Measurements from ENCODE around the gene ST3GAL4.
"Not testable (repeated sequence)": the region's sequence is repeated elsewhere in the genome, so short reads cannot be mapped to it uniquely, and the experiment has no call there.

Gene ST3GAL4, protein sequence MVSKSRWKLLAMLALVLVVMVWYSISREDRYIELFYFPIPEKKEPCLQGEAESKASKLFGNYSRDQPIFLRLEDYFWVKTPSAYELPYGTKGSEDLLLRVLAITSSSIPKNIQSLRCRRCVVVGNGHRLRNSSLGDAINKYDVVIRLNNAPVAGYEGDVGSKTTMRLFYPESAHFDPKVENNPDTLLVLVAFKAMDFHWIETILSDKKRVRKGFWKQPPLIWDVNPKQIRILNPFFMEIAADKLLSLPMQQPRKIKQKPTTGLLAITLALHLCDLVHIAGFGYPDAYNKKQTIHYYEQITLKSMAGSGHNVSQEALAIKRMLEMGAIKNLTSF

DNA sequence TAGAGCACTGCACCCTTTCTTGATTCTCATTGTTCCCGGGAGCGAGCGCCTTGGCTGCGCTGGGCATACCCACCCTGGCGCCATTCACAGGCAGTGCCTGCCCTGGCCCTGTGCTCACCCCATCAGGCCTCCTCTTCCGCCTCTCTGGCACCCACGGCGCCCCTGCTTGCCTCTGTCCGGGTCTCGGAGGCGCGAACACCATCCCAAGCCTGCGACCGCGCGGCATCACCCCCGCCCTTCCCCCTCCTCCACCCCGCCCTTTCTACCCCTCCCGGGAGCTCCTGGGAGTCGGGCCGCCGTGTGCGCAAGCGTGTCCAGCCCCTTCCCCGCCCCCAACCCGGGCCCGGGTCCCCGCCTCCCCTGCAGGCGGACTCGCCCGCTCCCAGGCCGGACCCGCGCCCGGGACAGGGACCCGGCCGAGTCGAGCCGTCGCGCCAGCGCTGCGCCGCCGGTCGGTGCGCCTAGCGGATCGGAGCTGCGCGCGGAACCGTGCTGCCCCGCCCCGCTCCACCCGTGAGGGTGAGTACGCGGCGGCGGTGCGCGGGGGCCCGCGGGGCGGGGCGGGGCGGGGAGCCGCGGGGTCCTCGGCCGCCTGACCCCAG is at the start of gene ST3GAL4:
TSS of gene ST3GAL4 (plus strand) at position 363 of the 602 bp plus-strand sequence. CDS start 50,470 bp downstream, outside the sequence.
- peak; percentile 55 to 73 for DNase-seq (ENCODE audit: low read depth in 2 of 2)

GRCh38 chr11:126305699-126306098 is 49.8 kb upstream of the ST3GAL4 start:
- DNase-seq (ENCODE audit: low read depth in 2 of 2) = no peak

- no peak for DNase-seq (ENCODE audit: low read depth in 2 of 2)
Observed at GRCh38 chr11:126307706-126308105, 47.8 kb upstream of the ST3GAL4 start.

DNA sequence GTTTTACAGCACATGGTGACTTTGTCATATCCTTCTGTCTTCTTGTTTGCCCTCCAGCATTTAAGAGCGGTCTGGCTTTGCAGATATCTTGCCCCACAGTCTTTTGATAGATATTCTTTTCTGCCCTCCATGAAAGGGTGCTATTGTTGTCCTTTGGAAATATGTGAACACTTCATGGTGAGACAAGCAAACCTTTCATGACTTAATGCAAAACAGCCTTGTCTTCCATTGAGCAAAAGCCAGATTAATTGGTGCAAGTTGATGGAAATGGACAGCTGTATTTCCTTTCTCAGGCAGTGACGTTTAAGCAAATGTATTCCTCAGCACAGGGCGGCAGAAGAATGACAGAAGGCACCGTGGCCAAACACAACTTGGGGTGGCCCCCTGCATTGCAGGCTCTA is 47.2 kb upstream of the ST3GAL4 start:
- DNase-seq (ENCODE audit: low read depth in 2 of 2) = no peak

DNA sequence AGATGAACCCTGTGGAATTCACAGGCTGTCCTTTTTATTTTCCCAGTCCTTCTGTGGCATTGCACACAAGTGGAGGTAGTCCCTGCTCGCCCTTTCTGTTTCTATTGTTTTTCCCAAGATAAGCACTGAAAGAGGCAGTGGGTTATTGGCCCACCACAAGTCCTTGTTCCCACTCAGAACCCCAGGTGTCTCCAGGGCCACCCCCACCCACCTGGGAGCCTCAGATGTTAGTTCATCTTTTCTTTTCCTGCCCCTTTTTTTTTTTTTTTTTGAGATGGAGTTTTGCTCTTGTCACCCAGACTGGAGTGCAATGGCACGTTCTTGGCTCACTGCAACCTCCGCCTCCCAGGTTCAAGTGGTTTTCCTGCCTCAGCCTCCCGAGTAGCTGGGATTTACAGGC is 46.7 kb upstream of the ST3GAL4 start:
- DNase-seq (ENCODE audit: low read depth in 2 of 2) = not testable (repeated sequence)

- peak in 1 of 2 donors; percentile 49 for DNase-seq (ENCODE audit: low read depth in 2 of 2)
Observed at GRCh38 chr11:126310200-126310991, 45.1 kb upstream of the ST3GAL4 start.

DNA sequence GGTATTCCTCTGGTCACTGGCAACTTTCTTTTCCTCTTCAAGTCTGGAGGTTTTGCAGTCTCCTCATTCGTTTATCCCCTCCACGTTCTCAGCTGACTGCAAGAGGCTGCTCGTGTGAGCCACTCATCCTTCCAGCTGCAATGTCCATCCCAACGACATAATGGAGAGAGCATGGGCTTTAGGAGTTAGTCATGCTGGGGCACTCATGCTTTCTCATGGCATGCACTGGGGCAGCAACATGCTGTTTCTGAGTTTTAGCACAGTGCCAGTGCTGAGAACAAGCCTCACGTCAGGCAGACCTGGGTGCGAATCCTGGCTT is 44.5 kb upstream of the ST3GAL4 start:
- DNase-seq (ENCODE audit: low read depth in 2 of 2) = no peak

- DNase-seq (ENCODE audit: low read depth in 2 of 2) = no peak
Observed at GRCh38 chr11:126311401-126312291, 43.8 kb upstream of the ST3GAL4 start.

DNA sequence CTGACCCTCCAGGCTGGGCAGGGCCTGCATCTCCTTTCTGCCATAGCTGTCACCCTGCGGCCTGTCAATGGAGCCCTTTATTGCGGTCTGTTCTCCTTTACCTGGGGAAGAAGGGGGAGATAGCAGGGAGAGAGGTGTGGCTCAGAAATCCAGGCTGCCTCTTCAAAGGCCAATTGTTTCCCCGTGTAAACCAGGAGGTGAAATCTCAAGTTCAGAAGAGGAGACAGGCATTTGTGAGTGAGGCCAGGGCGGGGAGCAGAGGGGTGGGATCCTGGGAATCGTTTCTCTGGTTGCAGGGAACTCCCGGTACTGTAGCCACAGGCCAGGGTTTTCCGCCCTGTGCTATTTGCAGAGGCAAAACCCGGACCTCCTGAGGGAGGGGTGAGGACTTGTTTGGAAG is 42.5 kb upstream of the ST3GAL4 start:
- DNase-seq (ENCODE audit: low read depth in 2 of 2) = no peak

GRCh38 chr11:126313826-126314225 is 41.7 kb upstream of the ST3GAL4 start:
- no peak for DNase-seq (ENCODE audit: low read depth in 2 of 2)

- no peak for DNase-seq (ENCODE audit: low read depth in 2 of 2)
Observed at GRCh38 chr11:126317432-126317755, 38.1 kb upstream of the ST3GAL4 start.

GRCh38 chr11:126317756-126318573 is 37.5 kb upstream of the ST3GAL4 start:
- no peak for DNase-seq (ENCODE audit: low read depth in 2 of 2)

DNA sequence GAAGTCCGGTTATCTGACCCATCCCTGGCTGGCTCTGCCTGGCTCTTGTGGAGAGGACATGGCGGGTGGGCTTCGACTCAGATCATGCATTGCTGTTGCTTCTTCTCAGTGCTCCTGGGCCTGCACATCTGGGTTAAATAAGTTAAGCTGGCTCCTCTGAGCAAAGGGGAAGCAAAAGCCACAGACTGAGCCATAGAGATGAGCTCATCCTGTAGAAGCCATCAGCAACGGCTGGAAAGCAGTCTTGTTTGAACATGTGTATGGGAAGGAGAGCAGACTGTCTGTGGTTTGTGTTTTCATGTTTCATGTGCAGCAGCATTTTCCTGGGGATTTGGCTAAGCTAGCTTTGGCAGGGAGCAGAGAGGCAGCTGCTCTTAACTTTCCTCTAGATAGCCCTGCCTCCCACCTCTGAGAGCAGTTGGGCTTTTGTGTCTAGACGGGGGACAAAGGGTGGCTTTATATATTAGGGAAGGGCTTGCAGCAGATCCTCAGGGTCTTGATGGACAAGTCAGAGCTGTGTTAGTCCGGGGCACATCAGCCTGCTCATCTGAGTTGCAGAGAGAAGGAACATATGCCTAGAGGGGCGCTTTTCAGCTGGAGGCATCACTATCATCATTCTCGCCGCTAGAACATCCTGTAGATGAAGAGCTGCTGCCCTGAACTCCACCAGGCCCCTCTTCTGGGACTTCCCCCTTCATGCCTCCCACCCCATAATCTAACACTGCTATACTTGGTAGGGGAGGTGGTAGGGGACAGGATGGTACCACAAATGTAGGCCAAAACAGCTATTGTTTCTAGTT is 36.7 kb upstream of the ST3GAL4 start:
- no peak for DNase-seq (ENCODE audit: low read depth in 2 of 2)

DNA sequence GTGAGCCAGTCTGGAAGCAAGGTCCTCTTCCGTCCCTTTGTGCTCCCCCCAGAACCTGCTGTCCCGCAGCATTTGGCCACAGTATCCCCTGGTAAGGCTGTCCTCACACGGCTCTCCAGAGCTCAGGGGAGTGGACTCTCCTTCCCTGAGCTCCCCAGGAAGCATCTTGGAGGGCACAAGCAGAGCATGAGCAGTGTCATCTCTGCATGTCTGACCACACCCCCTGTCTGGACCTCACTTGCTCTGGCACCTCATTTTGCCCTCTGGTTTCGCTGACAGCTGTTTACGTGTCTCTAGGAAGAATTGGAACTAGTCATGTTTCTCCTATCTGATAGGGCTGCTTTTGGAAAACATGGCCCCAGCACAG is 36.1 kb upstream of the ST3GAL4 start:
- no peak for DNase-seq (ENCODE audit: low read depth in 2 of 2)

GRCh38 chr11:126322996-126323395 is 32.5 kb upstream of the ST3GAL4 start:
- DNase-seq (ENCODE audit: low read depth in 2 of 2) = no peak

DNA sequence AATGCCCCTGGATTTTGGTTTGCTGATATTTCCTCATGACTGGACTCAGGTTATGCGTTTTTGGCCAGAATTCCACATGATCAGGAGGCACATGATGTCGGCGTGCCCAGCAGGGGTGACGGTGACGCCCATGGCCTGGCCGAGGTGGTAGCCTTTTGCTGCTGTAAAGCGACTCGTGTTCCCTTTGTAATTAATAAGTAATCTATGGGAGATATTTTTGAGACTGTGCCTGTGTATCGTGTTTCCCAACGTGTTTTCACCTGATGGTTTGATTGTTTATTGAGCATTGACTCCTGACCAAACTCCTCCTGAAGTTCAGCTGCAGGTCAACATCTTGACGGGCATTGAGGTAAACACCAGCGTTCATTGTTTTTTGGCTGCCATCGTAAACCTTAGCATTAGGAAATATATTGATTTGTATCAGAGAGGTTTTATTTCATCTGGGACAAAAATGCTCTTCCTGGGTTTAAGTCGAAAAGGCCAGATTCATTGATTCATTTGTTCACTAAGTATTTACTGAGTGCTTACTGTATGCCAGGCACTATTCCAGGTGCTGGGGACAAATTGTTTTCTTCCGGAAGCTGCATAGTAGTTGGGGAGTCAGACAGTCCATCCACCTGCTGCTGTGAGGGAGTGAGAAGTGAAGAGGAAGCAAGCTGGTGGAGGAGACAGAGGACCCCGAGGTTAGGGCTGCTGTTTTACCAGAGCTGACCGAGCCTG is 28.0 kb upstream of the ST3GAL4 start:
- DNase-seq (ENCODE audit: low read depth in 2 of 2) = no peak

- DNase-seq (ENCODE audit: low read depth in 2 of 2) = no peak
Observed at GRCh38 chr11:126328001-126328390, 27.5 kb upstream of the ST3GAL4 start.

- no peak for DNase-seq (ENCODE audit: low read depth in 2 of 2)
Observed at GRCh38 chr11:126328444-126328843, 27.0 kb upstream of the ST3GAL4 start.

DNA sequence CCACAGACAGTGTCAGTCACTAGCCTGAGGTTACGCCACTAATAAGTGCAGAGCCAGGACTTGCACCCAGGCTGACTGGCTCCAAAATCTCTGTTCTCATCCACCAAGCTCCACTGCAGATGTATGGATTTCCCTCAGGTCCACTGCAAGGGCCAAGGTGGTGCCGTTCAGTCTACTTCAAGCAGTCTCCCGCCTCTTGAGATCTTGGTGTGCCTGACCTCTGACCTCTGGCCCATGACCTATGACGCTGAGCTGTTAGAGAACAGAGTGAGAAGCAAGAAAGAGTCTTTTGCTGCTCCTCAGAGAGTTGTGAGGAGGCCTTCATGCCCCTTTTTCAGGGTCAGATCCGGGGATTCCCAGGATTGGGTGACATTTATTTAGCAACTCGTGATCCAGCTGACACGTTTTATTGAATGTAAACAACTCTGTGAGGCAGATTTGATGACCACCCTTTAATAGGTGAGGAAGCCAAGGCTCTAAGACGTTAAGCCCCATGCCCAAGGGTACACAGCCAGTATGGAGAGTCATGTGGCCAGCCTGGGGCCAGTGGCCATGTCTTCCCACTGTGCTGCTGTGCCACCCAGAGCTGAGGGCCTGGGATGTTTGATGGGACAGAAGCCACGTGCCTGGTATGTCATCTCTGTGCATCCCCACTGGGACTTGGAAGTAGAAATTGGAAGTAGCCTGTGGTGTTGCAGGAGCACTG is 26.4 kb upstream of the ST3GAL4 start:
- no peak for DNase-seq (ENCODE audit: low read depth in 2 of 2)

Measured in stimulated activated CD4-positive, alpha-beta T cell treated with anti-CD3 and anti-CD28 coated beads, Interleukin-1b, Interleukin-23, amount 100 ng/mL, for 4 hours (primary cell).